GM12874 (cell line): ENCODE measurements around the gene GDE1.
A peak's percentile ranks its signal among the peaks of the same experiment; 100 is the strongest.

ENCODE experiments used
- CTCF ChIP-seq: IDR thresholded peaks from 2 replicates; pipeline ENCODE4 v1.5.1; 2011; ENCODE audit warnings: low read depth, mild to moderate bottlenecking, control low read depth, low read length, moderate library complexity; ENCODE audit not compliant: insufficient read depth

Gene GDE1

DNA sequence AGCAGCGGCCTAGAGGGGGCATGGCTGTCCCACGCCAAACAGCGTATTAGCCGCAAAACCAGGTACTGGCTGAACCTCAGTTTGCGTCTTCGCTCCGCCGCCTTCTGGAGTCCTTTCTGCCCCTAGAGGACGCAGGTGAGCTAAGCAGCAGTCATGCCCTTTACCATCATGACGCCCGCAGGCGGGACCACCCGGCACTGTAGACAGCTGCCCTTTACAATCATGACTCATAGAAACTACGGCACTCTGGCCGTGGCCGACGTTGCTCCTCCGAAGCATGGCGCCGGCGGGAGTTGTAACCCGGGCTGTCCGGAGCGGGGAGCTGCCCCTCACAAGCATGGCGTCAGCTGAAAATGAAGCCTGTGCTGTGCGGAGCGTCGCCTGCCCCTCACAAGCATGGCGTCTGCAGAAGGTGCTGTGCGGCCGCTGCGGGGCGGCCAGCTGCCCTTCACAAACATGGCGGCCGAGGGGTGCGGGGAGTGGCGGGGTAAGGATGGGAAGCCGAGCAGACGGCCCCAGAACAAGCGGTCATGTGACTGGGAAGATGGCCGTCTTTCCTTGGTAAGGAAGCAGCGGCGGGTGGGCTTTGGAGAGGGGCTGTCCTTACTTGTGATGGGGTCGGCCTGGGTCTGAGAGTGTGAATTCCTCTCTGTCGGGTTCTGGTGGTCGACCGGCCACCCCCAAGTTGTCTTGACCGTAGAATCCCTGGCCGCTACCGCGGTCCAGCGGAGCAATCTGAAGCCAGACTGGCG is 33.5 kb upstream of the GDE1 start, which contains the start of gene VPS35L:
Gene VPS35L, plus strand, starts transcription at position 518 of the 752 bp plus-strand sequence. Its CDS starts 27 bp downstream, at position 545.
- TF ChIP-seq CTCF: peak; percentile 88

- no peak for TF ChIP-seq CTCF
Observed at GRCh38 chr16:19549673-19550072, 27.8 kb upstream of the GDE1 start.

GRCh38 chr16:19548144-19548543 is 26.2 kb upstream of the GDE1 start:
- no peak for TF ChIP-seq CTCF

DNA sequence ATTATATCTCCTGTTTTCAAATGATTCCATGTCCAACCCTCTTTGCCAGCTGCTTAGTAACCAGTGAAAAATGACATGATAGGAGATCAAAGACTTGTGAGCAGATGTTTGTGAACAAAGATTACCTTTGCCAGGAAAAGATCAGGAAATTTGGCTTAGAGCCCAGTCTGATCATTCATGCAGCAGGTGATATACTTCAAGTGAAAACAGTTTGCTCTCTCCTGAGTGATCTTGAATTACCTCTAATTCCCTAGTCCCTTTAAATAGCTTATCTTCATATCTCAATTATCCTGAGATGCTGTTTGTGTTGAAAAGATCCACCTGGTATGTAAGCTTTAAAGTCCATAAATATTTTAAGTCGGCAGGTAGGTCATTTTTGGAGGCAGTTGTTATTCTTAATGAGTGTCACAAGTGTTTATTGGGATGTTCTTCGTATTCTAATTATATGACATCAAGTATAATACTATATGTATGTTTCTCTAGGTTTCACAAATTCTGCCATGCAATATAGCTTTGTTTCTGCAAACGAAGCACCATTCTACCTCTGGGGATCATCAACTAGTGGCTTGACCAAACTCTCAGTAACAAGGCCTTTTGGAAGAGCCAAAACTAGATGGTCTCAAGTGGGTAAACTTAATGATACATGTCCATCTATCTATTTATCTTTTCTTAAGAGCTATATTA is 20.4 kb upstream of the GDE1 start:
- no peak for TF ChIP-seq CTCF

DNA sequence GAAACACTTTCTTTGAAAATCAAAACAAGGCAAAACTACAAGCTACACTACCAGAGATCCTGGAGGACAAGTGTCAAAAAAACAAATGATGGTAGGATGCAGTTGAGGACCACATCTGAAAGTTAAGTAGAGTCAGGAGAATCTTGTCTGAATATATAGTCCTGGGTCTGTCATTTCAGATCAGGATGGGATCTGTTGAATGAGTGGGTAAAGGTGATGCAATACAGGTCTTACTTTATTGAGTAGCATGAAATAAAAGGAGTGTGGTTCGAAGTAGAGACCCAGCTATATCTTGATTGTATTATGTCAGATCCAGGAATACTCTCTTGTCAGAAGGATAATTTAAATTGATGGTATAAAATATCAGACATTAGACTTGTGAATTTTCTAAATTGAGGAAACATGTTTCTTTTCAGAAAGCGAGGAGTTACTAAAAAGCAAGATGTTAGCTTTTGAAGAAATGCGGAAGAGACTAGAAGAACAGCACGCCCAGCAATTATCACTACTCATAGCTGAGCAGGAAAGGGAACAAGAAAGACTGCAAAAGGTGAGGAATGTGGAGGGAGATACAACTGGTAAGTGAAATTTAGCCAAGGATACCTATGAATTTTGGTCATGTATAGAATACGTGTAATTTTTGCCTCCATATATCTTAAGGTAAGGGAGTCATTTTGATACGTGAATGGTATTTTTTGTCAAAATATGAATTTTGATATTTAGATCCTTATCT is 18.5 kb upstream of the GDE1 start:
- no peak for TF ChIP-seq CTCF

DNA sequence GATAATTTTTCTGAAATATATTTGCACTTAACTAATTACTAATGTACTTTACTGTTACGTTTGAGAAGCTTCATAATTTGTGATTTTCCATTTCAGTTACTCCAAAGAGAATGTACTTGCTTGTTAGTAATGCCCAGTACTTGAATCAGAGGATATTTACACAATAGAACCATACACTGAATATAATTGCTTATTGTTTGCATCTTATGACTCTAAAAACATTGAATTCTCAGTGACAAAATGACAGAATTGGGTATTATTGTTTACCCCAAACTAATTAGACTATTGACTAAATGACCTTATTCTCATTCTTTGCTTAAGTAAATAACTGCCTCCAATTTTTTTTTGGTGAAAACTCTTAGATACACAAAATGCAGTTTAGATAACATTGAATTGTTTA is 10.7 kb upstream of the GDE1 start:
- TF ChIP-seq CTCF: no peak

DNA sequence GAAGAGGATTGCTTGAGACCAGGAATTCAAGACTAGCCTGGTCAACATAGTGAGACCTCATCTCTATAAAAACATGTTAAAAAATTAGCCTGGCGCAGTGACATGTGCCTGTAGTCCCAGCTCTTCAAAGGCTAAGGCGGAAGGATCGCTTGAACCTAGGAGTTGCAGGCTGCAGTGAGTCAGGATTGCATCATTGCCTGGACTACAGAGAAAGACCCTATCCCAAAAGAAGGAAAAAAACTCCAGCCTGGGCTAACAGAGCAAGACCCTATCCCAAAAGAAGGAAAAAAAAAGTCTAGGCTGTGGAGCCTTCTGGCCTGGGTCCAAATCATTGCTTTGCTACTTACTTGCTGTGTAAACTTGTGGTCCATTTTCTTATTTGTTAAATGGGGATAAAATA is 6.8 kb upstream of the GDE1 start:
- no peak for TF ChIP-seq CTCF
